Stimulated activated CD8-positive, alpha-beta memory T cell treated with anti-CD3 and anti-CD28 coated beads, Interleukin-12 subunit alpha, Interleukin-12 subunit beta, amount 100 ng/mL, for 24 hours (primary cell): Measurements from ENCODE around the gene SAPCD1.

ENCODE experiments used
- DNase-seq: peaks from one replicate; pipeline ENCODE4 v3.0.0-alpha.2; 2020; ENCODE audit errors: extremely low read depth

The SAPCD1 gene

DNA sequence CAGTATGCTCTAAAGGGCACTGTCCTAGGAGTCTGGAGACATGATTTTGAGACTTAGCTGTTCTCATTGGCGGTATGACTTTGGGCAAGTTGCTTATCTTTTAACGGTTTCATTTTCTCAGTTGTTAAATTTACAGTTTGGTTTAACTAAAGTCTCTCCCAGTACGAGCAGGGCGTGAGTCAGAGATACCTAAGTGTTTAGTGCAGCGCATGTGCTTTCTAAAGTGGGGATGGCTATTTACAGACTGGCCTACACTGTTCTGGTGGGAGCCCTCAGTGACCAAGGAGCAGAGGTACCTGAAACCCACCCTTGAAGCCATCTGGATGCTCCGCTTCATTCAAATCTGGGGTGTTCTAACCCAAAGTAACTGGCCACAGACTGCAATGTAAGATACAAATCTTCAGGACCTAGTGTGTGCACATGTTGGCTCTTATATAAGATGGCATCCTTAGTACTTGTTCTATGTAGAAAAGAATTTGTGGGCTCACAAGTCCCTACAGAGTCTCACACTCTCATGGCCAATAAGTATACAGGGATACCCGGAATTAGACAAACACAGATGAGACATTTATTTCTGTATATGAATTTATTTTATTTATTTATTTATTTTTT, 11.9 kb upstream of the SAPCD1 start:
- no peak for DNase-seq

GRCh38 chr6:31752739-31753319, 9.6 kb upstream of the SAPCD1 start:
- DNase-seq: no peak

DNA sequence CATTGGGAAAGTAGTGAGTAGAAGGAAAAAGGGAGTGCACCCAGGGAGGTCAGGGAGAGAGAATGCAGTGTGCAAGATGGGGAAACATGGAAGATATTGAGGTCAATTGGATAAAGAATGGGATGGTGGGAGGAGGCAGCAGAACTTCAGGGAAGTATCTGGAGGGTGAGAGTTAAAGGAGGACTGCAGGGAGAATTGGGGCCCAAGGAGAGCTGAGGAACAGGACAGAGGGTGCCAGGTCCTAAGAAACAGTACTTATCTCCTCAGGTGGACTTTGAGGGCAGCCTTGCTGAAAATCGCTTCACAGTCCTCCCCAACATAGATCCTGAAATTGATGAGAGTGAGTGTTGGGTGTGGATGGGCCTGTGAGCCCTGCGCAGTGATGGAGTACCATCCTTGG, 4.2 kb upstream of the SAPCD1 start:
- DNase-seq: no peak

- no peak for DNase-seq
These were observed 1.7 kb upstream of the SAPCD1 start for GRCh38 chr6:31760790-31761189.

GRCh38 chr6:31761343-31761742, 1.1 kb upstream of the SAPCD1 start:
- DNase-seq: no peak

DNA sequence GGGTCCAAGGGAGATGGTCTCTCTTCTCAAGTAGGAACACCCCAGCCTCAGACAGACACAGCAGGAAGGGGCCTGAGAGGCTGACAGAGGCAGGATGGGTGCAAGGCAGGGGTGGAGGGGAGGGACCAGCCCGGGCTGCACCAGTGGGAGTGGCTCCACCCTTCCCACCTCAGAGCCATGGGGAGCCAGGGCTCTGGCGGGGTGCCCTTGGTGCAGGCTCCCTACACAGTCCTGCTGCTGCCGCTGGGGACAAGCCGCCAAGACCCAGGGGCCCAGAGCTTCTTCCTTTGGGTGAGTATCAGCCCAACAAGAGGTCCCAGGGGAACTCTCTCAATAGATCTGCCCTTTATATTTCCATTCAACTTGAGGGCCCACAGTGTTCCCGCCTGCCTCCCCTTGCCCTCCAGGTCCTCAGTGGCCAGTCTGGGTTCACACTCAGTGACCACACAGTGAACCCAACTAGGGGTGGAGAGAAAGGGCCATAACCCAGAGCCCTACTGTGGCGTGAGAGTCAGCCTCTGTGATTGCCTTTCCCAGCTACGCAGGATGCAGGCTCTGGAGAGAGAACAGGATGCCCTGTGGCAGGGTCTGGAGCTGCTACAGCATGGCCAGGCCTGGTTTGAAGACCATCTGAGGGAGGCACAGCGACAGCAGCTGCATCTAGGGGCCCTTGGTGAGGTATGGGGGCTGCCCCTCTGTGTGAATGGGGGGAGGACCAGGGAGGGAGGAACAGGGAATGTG, 592 bp downstream of the SAPCD1 start:
- DNase-seq: no peak

DNA sequence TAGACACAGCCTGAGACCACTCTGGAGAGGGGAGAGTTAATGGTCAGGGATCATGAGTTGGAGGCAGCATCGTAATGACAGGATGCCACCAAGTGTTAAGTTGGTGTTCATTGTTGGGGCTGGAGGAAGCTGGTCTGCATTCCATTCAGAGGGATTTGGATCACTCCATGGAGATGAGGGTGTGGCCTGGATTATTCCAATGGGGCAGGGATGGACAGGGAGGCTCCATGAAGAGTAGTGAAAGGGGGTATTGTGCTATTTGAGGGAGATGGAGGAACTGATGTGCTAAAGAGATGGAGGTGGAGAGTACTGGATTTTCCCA, 1.1 kb downstream of the SAPCD1 start:
- DNase-seq: no peak

DNA sequence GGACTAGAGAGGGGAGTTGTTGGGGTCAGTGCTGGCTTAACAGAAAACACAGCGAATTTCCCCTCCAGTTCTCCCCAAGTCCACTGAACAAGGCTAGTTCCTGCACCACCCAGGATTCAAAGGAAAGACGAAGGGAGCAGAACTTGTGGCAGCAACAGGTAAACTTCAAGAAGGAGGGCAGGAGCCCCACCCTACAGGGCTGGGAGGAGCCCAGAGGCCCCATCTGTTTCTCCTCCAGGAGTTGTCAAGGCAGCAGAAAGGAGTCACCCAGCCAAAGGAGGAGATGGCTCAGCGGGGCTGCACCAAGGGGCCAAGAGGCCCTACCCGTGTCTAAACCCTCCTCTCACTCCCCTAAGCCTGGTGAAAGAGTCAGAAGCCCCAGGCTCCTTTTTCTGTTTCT, 1.7 kb downstream of the SAPCD1 start:
- no peak for DNase-seq

DNA sequence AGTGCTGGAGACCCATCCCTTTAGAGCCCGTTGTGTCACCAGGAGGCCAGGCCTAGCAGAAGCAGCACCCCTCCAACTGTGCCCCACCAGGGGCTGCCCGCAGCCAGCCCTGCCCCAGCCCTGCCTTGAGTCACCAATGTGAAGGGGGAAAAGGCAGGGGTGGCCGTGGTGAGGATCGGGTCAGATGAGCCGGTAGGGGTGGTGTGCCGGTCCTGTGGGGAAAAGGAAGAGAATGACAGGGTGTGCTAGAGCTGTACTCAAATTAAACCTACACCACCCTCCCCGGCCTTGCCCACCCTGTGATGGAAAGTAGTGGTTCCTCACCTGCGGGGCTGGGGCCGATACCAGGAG, 3.1 kb downstream of the SAPCD1 start:
- no peak for DNase-seq

GRCh38 chr6:31765910-31766794, 3.7 kb downstream of the SAPCD1 start:
- no peak for DNase-seq

DNA sequence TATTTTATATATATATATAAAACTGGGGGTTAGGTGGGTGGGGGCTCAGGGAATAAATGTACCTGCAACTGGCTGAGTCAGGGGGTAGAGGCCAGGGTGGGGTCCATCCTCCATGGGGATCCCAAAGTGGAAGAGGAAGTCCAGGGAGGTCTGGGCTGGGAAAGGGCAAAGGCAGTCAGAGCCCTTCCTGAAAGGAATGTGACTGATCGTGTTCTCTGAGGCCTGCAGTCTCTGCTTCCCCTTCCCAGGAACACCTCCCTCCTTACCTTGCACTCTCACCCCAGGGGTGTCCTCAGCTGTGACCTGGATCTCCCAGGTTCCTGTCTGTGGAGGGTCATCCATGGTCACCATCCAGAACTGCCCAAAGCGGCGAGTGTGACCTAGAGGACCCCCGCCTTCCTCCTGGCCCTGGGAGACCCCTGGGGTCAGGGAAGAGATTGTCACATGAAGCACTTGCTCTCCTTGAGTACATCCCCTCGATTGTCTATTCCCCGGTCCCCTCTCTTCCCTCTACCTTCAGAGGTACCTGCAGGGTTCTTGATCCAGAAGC, 4.7 kb downstream of the SAPCD1 start:
- DNase-seq: no peak

DNA sequence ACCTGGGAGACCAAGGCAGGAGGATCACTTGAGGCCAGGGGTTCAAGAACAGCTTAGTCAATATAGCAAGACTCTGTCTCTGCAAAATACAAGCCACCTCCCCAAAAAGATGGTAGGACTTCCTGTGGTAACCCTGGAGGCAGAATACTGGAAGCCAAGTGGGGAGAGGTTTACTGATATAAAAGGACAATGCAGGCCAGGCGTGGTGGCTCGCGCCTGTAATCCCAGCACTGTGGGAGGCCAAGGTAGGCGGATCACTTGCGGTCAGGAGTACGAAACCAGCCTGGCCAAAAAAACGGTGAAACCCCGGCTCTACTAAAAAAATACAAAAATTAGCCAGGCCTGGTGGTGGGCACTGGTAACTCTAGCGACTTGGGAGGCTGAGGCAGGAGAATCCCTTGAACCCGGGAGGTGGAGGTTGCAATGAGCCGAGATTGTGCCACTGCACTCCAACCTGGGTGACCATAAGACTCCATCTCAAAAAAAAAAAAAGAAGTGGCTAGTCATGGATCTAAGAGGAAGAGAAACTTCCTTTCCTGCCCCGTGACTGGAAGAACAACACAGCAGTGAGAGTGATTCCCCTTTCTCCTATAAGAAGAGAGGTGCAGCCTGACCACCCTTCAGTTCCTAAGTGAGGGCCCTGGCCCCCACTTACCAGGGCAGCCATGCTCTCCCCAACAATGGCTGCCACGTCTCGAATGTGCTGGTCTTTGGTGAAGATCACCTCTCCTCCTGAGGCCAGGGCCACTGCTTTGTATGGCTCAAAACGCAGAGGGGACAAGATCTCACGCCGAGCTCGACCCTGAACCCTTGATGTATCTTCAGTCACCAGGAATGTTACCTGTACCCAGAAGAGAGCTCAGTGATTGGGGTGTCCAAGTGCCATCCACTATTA, 6.2 kb downstream of the SAPCD1 start:
- DNase-seq: no peak

GRCh38 chr6:31769684-31770371, 7.4 kb downstream of the SAPCD1 start:
- peak; percentile 49 for DNase-seq

- no peak for DNase-seq
These were observed 8.4 kb downstream of the SAPCD1 start for GRCh38 chr6:31770860-31771259.

DNA sequence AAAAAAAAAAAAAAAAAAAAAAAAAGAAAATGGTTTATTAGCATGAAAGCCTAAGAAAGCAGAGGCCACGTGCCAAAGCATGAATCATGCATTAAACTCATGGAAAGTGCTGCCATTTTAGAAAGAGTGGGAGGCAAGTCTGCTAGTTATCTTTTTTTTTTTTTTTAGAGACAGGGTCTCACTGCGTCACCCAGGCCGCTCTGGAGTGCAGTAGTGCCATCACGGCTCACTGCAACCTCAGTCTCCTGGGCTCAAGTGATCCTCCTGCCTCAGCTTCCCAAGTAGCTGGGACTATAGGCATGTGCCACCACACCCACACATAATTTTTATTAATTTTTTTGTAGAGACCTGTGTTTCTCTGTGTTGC, 9.5 kb downstream of the SAPCD1 start:
- DNase-seq: no peak

GRCh38 chr6:31775184-31775583, 12.7 kb downstream of the SAPCD1 start:
- no peak for DNase-seq

DNA sequence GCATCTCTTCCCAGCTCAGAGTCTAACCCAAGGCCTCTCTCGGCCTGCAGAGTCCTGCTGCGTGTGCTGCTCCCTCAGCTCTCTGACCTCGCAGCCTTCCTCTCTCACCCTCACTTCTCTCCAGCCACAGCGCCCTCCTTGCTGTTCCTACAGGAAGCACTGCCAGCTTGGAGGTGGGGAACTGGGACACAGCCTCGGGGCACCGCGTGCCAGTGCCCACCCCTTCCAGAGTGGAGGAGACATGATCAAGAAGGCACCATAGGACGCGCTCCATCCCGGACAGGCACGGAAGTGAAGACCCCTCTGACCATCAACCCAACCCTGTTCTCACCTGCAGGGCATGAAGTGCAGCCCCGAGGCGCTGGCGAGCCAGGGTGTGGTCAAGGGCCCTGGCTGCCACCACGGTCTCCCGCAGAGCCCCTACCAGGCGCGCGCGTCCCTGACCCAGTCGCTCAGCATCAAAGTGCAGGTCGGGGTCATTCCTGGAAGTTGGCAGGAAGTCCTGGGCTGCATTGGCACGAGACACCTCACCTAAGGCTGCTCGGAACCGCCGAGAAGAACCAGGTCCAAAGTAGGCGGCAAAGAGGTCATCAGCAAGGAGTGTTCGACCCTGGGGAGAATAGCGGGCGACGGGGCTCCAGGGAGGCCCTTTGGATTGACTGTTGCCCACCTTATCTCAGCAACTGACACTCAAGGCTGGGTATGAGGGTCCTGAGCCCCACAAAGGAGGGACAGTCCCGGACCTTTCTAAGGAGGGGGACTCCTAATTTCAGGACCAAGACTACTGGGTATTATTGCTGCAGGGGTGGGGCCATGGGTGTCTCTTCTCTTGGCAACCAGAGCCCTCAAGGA, 13.4 kb downstream of the SAPCD1 start:
- no peak for DNase-seq

- no peak for DNase-seq
These were observed 14.1 kb downstream of the SAPCD1 start for GRCh38 chr6:31776485-31776988.

- DNase-seq: peak; percentile 40
These were observed 14.7 kb downstream of the SAPCD1 start, which contains the start of gene VWA7 for GRCh38 chr6:31776989-31777666. Gene VWA7, minus strand, starts transcription at chr6:31777328. Its CDS starts 549 bp downstream, at chr6:31776779.
